ENCODE measurements around the gene DIPK1B.

DNA sequence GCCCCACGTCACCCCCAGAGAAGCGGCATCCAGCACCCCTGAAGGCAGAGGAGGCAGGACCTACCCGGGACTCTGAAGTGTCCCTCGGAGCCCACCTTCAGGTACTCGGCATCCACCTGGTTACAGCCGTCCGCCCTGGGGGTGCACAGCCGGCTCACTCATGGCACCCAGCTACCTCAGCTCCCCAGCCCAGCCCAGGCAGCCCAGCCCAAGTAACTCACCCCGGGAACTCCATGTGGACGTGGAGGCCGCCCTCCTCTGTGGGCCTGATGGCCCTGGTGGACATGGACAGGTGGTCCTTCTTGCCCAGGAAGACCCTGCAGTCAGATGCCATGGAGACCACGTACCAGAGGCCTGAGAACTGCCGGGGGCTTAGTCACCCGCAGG is 51.3 kb downstream of the DIPK1B start:
- TF ChIP-seq, protein P1, sequence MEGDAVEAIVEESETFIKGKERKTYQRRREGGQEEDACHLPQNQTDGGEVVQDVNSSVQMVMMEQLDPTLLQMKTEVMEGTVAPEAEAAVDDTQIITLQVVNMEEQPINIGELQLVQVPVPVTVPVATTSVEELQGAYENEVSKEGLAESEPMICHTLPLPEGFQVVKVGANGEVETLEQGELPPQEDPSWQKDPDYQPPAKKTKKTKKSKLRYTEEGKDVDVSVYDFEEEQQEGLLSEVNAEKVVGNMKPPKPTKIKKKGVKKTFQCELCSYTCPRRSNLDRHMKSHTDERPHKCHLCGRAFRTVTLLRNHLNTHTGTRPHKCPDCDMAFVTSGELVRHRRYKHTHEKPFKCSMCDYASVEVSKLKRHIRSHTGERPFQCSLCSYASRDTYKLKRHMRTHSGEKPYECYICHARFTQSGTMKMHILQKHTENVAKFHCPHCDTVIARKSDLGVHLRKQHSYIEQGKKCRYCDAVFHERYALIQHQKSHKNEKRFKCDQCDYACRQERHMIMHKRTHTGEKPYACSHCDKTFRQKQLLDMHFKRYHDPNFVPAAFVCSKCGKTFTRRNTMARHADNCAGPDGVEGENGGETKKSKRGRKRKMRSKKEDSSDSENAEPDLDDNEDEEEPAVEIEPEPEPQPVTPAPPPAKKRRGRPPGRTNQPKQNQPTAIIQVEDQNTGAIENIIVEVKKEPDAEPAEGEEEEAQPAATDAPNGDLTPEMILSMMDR (IDR thresholded peaks at IDR 0.05): no peak
- TF ChIP-seq, protein P2, sequence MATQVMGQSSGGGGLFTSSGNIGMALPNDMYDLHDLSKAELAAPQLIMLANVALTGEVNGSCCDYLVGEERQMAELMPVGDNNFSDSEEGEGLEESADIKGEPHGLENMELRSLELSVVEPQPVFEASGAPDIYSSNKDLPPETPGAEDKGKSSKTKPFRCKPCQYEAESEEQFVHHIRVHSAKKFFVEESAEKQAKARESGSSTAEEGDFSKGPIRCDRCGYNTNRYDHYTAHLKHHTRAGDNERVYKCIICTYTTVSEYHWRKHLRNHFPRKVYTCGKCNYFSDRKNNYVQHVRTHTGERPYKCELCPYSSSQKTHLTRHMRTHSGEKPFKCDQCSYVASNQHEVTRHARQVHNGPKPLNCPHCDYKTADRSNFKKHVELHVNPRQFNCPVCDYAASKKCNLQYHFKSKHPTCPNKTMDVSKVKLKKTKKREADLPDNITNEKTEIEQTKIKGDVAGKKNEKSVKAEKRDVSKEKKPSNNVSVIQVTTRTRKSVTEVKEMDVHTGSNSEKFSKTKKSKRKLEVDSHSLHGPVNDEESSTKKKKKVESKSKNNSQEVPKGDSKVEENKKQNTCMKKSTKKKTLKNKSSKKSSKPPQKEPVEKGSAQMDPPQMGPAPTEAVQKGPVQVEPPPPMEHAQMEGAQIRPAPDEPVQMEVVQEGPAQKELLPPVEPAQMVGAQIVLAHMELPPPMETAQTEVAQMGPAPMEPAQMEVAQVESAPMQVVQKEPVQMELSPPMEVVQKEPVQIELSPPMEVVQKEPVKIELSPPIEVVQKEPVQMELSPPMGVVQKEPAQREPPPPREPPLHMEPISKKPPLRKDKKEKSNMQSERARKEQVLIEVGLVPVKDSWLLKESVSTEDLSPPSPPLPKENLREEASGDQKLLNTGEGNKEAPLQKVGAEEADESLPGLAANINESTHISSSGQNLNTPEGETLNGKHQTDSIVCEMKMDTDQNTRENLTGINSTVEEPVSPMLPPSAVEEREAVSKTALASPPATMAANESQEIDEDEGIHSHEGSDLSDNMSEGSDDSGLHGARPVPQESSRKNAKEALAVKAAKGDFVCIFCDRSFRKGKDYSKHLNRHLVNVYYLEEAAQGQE (IDR thresholded peaks at IDR 0.05; ENCODE audit: low read depth, low read length): no peak
- no peak for TF ChIP-seq NFIC (IDR thresholded peaks at IDR 0.05; ENCODE audit: borderline replicate concordance)
- TF ChIP-seq, protein P3, sequence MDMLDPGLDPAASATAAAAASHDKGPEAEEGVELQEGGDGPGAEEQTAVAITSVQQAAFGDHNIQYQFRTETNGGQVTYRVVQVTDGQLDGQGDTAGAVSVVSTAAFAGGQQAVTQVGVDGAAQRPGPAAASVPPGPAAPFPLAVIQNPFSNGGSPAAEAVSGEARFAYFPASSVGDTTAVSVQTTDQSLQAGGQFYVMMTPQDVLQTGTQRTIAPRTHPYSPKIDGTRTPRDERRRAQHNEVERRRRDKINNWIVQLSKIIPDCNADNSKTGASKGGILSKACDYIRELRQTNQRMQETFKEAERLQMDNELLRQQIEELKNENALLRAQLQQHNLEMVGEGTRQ (IDR thresholded peaks at IDR 0.05; ENCODE audit: borderline replicate concordance, low read depth, low read length): no peak
- TF ChIP-seq TAF1 (IDR thresholded peaks at IDR 0.05; ENCODE audit: borderline replicate concordance, low read depth, low read length): no peak

Measured in SK-N-SH (cell line).